Stomach (tissue), 9 donors: ENCODE data around the gene MLLT10. TPM values are rescaled to one million over a fixed set of nuclear protein-coding genes. Genes with fewer than 3 reads are reported as not detected.

Experiments used
- DNase-seq, 2 donors: peaks; one replicate each; pipeline versions ENCODE4 v3.0.0 to v3.0.0-alpha.2; 2013 to 2019
- H3K27ac ChIP-seq, 5 donors: fragments of 200-600 bp in 4 of 5; sonication (generic) in 4 of 5; one replicate each; pipeline ENCODE4 v1.5.1; 2013 to 2019; ENCODE audit warnings: mild to moderate bottlenecking in 1 of 5, moderate library complexity in 1 of 5
- H3K27me3 ChIP-seq, 3 donors: fragments of 200-600 bp; sonication (generic); one replicate each; pipeline ENCODE4 v1.5.1; 2017 to 2019; ENCODE audit warnings: mixed run types in 1 of 3
- H3K36me3 ChIP-seq, 4 donors: fragments of 200-600 bp; sonication (generic); 1 replicate in 3 of 4; 2 replicates in 1 of 4; pipeline ENCODE4 v1.5.1; 2016 to 2019
- H3K4me1 ChIP-seq, 4 donors: fragments of 200-600 bp; sonication (generic); one replicate each; pipeline ENCODE4 v1.5.1; 2016 to 2019
- H3K4me3 ChIP-seq, 4 donors: fragments of 200-600 bp; sonication (generic) in 3 of 4; one replicate each; pipeline ENCODE4 v1.5.1; 2016 to 2019; ENCODE audit warnings: mild to moderate bottlenecking in 1 of 4
- H3K9me3 ChIP-seq, 4 donors: fragments of 200-600 bp; sonication (generic); one replicate each; pipeline ENCODE4 v1.5.1; 2016 to 2019
- EP300 ChIP-seq: sonication (generic); formaldehyde crosslinking; IDR thresholded peaks from one replicate; pipeline ENCODE4 v1.6.1; 2017; ENCODE audit warnings: antibody characterized with exemption
- POLR2A ChIP-seq, 4 donors: fragments of 450-650 bp; IDR thresholded peaks; one replicate each; pipeline ENCODE4 v1.6.1; 2016; ENCODE audit warnings: antibody characterized with exemption in 4 of 4, control low read depth in 2 of 4, mild to moderate bottlenecking in 1 of 4, moderate library complexity in 1 of 4
- POLR2AphosphoS5 ChIP-seq, 3 donors: sonication (generic); formaldehyde crosslinking; IDR thresholded peaks; one replicate each; pipeline ENCODE4 v1.6.1; 2016; ENCODE audit warnings: antibody characterized with exemption in 3 of 3
- WGBS, 5 donors: extraction: QIAGEN DNeasy Blood & Tissue Kit in 3 of 5; methylation state at CpG; one replicate each; pipeline versions ENCODE4 v1.1.5 to v1.1.7; 2013 to 2018; 5-methylcytosine and 5-hydroxymethylcytosine counted together
- intact Hi-C: fragments of 100-400 bp; cut with DNase I; formaldehyde crosslinking; loops from one replicate; pipeline ENCODE4 v1.15.1; 2023; ENCODE audit warnings: low total_unique reads
- polyA plus RNA-seq, 3 donors: library from polyadenylated mRNA; stranded (reverse); fragments of 200-250 nt; gene quantifications; one replicate each; pipeline ENCODE4 v1.2.3, GENCODE V29; 2013
- total RNA-seq, 5 donors: library from RNA; depleted of rRNA; stranded (reverse); fragments of >200 nt; gene quantifications; one replicate each; pipeline versions ENCODE4 v1.1.0 to v1.2.3, GENCODE V29; 2014 to 2016
- TF ChIP-seq, protein P1 (sequence below), 7 experiments: fragments of 450-650 bp in 4 of 7; fragments of 200-600 bp in 3 of 7; sonication (generic) in 3 of 7; IDR thresholded peaks; one replicate each; pipeline ENCODE4 v1.5.1; 2016 to 2019; ENCODE audit warnings: antibody characterized with exemption in 7 of 7, control low read depth in 2 of 7, mild to moderate bottlenecking in 1 of 7
- donor health status: healthy with polysubstance abuse.
- donor health status: Bipolar disorder and iron deficiency.
- donor health status: healthy.

MLLT10 gene
- total and polyA plus RNA-seq, 8 donors = 12.8 to 76.9 (median 23.8) TPM

DNA sequence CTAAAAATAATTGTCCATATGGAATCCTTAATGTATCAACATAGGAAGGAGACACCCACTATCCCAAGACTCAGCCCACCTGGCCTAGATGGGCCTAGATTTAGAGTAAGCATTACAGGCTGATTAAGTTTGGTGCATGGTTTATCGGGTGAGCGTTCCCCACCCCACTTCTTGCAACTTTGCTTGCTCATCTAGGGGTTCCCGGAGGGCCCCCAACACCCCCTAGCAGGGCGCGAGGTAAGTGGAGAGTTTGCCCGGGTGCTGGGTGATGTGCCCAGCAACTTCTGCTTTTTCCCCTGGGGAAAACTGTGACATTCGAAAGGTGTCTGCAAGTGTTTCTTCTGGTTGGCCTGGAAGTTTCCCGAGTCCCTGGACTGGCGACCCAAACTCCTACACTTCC, 40.2 kb upstream of the MLLT10 start:
- Histone ChIP-seq H3K36me3 (no peaks in the 10 kb centered on the region), H3K4me1 (peaks cover 26 to 39% (median 36%) of the 10 kb centered on the region in 4 donors), H3K9me3 (no peaks in the 10 kb centered on the region), H3K4me3 (peak overlapping the region; percentile 66 to 84 (median 76)), H3K27ac (peak overlapping the region in 1 of 5 donors; percentile 68), H3K27me3 (peaks cover 0 to 47% (median 37%) of the 10 kb centered on the region in 3 donors)
- intact Hi-C loops = loop anchor here (10.0 kb wide), 1 partner anchor 241 kb away; no protein-coding TSS in a partner anchor
- TF ChIP-seq POLR2AphosphoS5 (IDR thresholded peaks at IDR 0.05) (no peak), EP300 (no peak), POLR2A (IDR thresholded peaks at IDR 0.05) (no peak)
- TF ChIP-seq, protein P1, sequence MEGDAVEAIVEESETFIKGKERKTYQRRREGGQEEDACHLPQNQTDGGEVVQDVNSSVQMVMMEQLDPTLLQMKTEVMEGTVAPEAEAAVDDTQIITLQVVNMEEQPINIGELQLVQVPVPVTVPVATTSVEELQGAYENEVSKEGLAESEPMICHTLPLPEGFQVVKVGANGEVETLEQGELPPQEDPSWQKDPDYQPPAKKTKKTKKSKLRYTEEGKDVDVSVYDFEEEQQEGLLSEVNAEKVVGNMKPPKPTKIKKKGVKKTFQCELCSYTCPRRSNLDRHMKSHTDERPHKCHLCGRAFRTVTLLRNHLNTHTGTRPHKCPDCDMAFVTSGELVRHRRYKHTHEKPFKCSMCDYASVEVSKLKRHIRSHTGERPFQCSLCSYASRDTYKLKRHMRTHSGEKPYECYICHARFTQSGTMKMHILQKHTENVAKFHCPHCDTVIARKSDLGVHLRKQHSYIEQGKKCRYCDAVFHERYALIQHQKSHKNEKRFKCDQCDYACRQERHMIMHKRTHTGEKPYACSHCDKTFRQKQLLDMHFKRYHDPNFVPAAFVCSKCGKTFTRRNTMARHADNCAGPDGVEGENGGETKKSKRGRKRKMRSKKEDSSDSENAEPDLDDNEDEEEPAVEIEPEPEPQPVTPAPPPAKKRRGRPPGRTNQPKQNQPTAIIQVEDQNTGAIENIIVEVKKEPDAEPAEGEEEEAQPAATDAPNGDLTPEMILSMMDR (IDR thresholded peaks at IDR 0.05) = no peak
- no peak for DNase-seq
- WGBS, 5 donors = 67 to 75% (median 71%) methylated on average over 8 to 9 of the region's 9 CpGs

DNA sequence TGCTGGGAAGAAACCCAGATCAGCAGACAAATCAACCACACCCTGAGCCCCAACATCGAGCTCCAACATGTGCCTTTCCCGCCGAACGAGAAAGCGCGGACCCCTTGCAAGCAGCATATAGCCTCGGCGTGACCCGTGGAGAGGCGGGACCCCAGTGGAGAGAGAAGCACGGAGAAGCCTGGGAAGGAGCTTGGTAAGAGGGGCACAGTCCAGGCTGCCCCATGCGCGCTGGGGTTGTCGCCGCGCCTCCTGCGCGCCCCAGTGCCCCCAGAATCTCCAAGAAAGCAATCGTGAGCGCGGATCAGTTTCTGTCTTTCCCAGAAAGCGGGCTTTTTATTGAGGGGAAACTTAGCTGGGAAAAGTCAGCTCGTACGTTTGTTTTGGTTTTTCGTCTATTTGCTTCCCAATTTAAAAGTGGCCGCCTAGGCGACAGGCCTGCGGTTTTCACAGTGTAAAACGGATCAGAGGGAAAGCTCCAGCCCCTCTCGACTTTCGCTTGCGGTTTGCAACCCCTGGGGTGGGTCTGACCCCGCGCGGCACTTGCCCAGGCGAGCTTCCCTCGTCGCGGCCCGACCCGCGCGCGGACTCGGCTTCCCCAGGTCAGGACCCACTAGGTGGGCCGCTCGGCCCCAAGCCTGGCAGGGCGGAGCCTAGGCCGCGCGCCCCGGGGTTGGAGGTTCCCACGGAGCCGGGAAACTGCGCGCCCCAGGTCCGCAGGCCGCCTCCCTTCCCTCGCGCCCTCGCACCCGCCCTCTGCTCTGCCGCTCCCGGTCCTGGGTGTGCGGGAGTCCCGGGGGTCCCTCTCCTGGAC, 39.6 kb upstream of the MLLT10 start:
- Histone ChIP-seq H3K4me1 (peaks cover 26 to 39% (median 36%) of the 10 kb centered on the region in 4 donors), H3K27me3 (peaks cover 0 to 53% (median 37%) of the 10 kb centered on the region in 3 donors), H3K4me3 (peak overlapping the region; percentile 66 to 84 (median 76)), H3K9me3 (no peaks in the 10 kb centered on the region), H3K27ac (peak overlapping the region in 4 of 5 donors; percentile 50 to 69 (median 68)), H3K36me3 (no peaks in the 10 kb centered on the region)
- TF ChIP-seq POLR2A (IDR thresholded peaks at IDR 0.05) (no peak), EP300 (no peak), POLR2AphosphoS5 (IDR thresholded peaks at IDR 0.05) (no peak)
- TF ChIP-seq, protein P1 (IDR thresholded peaks at IDR 0.05) = no peak
- WGBS, 5 donors = 11 to 24% (median 12%) methylated on average over 40 to 66 of the region's 66 CpGs
- intact Hi-C loops = loop anchor here (10.0 kb wide), 1 partner anchor 240 kb away; no protein-coding TSS in a partner anchor
- DNase-seq = peak in 1 of 2 donors; percentile 75

DNA sequence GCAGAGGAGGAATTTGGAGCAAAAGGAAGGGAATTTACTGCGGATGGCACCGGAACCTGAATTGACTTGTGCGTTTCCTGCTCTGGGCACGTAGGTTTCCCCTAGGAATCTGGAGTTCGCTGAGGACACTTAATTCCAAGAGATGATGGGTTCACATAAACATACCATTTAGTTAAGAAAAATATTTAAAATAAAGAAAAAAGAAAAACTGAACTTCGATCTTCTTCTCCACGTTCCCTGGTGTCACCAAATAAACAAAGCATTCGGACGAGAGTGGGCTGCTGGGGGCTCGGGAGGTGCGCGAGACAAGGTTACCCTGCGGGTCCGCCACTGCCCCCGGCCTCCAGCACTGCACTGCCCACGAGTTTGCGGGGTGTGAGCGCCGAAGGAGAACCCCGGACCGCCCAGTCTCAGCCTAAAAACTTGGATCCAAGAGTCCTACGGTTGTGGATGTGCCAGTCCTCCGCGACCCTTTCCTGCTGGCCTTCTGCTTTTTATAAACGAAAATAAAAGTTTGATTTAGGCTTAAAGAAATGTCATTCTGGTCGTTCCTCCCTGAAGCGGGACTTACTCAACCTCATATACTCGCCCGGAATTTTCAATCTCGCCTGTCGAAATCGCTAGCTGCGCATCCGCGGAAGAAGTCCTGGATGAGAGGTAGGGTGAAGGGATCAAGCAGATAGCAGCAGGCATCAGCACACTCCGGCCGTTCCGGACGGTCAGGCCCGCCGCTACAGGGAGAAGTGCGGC, 38.9 kb upstream of the MLLT10 start:
- intact Hi-C loops = loop anchor here (10.0 kb wide), 1 partner anchor 240 kb away; no protein-coding TSS in a partner anchor
- Histone ChIP-seq H3K27ac (peak overlapping the region; percentile 36 to 69 (median 68)), H3K27me3 (peaks cover 0 to 61% (median 43%) of the 10 kb centered on the region in 3 donors), H3K4me3 (peak overlapping the region; percentile 66 to 84 (median 76)), H3K4me1 (peaks cover 26 to 44% (median 39%) of the 10 kb centered on the region in 4 donors), H3K36me3 (no peaks in the 10 kb centered on the region), H3K9me3 (peaks cover 0 to 5% (median 0%) of the 10 kb centered on the region in 4 donors)
- TF ChIP-seq, protein P1 (IDR thresholded peaks at IDR 0.05) = no peak
- TF ChIP-seq POLR2AphosphoS5 (IDR thresholded peaks at IDR 0.05) = no peak
- no peak for TF ChIP-seq POLR2A (IDR thresholded peaks at IDR 0.05)
- TF ChIP-seq EP300 = no peak
- WGBS, 5 donors = 1% methylated on average over 39 to 42 of the region's 42 CpGs
- DNase-seq = peak in 1 of 2 donors; percentile 54

DNA sequence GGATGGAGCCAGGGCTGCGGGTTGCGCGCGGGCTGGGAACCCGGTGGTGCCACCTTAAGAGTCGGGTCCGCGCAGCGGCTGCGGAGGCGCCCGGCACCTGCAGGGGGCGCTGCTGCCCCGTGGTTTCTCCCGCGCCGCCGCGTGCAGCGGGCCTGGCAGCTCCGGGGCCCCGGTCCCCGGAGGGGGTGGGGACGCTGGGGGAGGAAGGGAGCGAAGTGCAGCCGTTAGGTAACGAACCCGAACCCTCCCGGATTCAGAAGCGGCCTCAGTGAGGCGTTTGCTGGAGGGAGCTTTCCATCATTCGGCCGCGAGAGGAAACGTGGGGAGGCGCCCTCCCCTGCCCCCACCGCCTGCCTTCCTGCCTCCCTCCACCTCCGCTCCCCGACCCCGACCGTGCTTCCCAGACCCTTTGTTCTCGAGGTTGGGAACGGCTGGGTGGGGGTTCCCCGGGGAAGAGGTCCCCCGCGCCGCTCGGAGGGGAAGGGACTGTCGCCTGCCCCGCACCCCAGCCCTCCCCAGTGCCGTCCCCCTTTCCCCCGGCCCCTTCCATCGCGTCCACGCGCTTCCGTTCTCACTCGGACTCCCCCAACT, 38.2 kb upstream of the MLLT10 start:
- TF ChIP-seq, protein P1 (IDR thresholded peaks at IDR 0.05) = peak in 5 of 7 experiments; percentile 64 to 100 (median 97)
- TF ChIP-seq POLR2AphosphoS5 (IDR thresholded peaks at IDR 0.05) = peak in 1 of 3 donors; percentile 42
- TF ChIP-seq POLR2A (IDR thresholded peaks at IDR 0.05) = no peak
- no peak for TF ChIP-seq EP300
- intact Hi-C loops = loop anchor here (10.0 kb wide), 1 partner anchor 239 kb away; no protein-coding TSS in a partner anchor
- no peaks in the 10 kb centered on the region for H3K36me3 ChIP-seq
- WGBS, 5 donors = 0 to 4% (median 0%) methylated on average over 24 to 58 of the region's 58 CpGs
- H3K4me1 ChIP-seq = peaks cover 26 to 48% (median 42%) of the 10 kb centered on the region in 4 donors
- H3K4me3 ChIP-seq = peak overlapping the region; percentile 66 to 84 (median 76)
- peak overlapping the region; percentile 36 to 69 (median 68) for H3K27ac ChIP-seq
- peaks cover 0 to 68% (median 49%) of the 10 kb centered on the region in 3 donors for H3K27me3 ChIP-seq
- H3K9me3 ChIP-seq = peaks cover 0 to 5% (median 0%) of the 10 kb centered on the region in 4 donors
- DNase-seq = peak; percentile 87 to 96
